GM18508 (cell line): ENCODE data around the gene ZNF302.
"Not testable (repeated sequence)": the region's sequence is repeated elsewhere in the genome, so short reads cannot be mapped to it uniquely, and the experiment has no call there.

Source experiments
- ATAC-seq: cut with Tn5 transposase; IDR thresholded peaks from one replicate; pipeline ENCODE4 v1.9.1; 2021; ENCODE audit warnings: moderate number of reproducible peaks; ENCODE audit not compliant: insufficient read depth, unreplicated experiment

The ZNF302 gene

DNA sequence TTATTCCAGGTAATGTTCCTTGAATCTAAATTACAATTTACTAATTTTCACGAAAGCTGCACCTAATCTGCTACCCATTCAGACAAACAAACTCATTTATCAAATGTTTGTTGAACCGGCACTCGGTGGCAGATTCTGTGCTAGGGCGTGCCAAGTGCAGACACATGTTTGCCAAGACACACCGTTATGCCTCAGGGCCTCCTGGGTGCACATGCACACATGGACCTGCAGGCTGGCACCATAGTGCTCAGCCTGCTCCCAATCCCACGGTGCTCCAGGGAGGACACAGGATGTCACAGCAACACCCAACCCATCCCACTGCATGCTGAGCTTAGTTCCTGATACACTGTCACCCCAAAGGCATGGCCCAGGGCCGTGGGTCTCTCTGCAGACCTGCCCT lies 8.2 kb upstream of the ZNF302 start:
- ATAC-seq, result no peak

DNA sequence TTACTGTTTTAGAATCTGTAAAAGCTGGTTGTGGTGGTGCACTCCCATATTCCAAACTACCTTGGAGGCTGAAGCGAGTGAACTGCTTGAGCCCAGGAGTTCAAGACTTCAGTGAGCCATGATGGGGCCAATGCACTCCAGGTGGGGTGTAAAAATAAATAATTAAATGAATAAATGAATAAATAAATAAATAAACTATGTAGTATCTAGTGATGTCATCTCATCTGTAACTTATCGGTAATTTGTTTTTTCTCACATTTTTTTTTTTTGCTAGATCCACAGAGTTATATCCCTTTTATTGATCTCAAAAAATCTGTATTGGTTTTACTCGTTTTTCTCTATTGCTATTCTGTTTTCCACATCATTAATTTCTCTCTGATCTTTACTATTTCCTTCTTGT lies 5.5 kb upstream of the ZNF302 start:
- no peak for ATAC-seq

DNA sequence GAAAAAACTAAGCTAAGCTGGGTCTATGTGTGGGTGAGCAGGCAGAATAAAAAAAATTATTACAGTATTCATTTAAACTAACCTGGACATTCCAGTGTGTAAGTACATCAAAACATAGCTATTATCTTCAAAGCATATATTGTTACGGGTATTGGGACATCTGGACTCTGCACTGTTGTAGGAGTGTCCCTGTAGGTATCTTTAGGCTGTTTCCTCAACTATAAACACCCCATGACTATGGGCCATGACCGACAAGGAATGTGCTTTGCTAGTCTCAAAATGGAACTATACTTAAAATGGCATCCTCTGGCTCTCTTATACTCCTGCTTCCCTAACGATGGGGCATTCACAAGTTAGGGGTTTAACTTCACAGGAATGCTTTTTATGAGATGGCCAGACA lies 3.9 kb upstream of the ZNF302 start:
- no peak for ATAC-seq

DNA sequence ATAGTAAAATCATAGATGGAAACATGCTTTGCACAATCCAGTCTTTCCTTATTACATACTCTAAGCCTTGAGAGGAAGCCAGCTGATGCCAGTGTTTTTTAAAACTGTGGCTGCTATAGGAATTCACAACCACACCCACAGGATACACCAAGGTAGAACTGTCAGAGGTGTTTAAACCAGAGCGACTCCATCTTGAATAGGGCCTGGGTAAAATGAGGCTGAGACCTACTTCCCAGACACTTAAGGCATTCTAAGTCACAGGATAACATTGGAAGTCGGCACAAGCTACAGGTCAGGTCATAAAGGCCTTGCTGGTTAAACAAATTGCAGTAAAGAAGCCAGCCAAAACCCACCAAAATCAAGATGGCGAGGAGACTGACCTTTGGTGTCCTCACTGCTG lies 2.2 kb upstream of the ZNF302 start:
- ATAC-seq, result no peak

DNA sequence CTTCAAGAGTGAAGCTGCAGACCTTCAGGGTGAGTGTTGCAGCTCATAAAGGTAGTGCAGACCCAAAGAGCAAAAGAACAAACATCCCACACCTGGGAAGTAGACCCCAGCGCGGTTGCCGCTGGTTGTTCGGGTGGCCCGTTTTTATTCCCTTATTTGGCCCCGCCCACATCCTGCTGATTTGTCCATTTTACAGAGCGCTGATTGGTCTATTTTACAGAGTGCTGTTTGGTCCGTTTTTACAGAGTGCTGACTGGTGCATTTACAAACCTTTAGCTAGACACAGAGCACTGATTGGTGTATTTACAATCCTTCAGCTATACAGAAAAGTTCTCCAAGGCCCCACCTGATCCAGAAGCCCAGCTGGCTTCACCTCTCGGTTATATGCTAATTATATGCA lies 1.6 kb upstream of the ZNF302 start:
- no peak for ATAC-seq

DNA sequence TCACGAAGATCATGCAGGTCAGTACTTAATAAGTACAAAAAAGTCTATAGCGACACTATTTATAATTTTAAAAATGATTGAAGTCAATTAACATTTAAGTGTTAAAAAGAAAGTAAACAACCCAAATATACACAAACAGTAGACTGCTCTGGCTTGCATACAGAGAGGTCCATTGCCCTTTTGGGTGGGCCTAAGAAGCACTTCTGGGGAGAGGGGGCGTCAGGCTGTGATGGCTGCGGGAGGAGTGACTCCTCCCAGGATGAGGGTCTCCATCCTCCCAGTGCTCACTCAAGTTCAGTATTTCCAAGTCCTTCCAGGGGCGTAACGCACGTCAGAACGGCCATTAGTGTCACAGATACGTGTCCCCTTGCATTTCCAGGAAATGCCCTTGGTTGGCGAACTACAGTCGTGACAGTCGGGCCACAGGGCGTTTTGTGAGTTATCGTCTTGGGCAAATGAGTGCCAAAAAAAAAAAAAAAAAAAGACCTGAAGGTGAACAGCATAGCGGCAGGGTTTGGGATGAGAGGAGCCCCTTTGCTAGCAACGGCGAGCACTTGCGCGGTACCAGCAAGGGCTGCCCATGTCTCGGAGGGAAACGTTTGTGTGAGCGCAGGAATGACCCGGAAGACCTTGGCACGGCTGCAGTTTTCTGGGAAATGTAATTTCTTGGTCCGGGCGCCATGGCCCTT lies 637 bp upstream of the ZNF302 start, which contains the start of gene SCGB2B2:
Gene SCGB2B2, minus strand, starts transcription at position 463 of the 689 bp plus-strand sequence. CDS start 82,596 bp downstream, outside the sequence.
- ATAC-seq, result peak; percentile 23

DNA sequence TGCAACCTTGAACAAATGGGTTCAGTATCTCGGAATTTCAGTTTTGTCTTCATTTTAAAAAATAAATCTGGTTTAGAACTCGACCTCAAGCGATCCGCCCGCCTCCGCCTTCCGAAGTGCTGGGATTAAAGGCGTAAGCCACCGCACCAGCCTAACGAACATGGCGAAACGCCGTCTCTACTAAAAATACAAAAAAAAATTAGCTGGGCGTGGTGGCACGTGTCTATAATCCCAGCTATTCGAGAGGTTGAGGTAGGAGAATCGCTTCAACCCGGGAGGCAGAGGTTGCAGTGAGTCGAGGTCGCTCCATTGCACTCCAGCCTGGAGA lies 571 bp downstream of the ZNF302 start:
- no peak for ATAC-seq

DNA sequence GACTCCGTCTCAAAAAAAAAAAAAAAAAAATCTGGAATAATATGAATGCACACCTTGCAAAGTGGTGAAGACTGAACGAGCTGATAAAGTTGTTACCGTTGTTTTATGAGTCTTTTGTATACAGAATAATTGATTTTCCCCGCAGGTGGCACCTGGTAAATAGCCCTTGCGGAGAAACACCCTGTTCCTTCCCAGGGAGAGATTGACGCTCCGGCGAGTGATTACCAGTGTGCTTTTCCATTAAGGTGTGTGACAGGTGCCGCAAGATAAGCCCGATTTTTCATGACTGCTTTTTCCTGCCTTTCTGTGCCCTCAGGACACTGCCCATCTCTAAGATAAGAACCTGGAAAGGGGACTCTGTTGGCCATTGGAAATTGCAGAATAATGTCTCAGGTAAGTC lies 943 bp downstream of the ZNF302 start:
- no peak for ATAC-seq

DNA sequence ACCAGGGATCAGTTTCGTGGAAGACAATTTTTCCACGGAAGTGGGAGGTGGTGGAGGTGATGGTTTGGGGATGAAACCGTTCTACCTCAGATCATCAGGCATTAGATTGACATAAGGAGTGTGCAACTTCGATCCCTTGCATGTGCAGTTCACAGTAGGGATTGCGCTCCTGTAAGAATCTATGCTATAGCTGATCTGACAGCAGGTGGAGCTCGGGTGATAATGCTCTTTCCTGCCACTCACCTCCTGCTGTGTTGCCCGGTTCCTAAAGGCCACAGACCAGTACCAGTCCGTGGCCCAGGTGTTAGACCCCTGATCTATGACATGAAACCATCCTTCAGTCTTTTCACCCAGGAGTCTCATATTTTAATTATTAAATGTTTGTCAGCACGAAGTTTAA lies 4.0 kb downstream of the ZNF302 start:
- ATAC-seq, result no peak

DNA sequence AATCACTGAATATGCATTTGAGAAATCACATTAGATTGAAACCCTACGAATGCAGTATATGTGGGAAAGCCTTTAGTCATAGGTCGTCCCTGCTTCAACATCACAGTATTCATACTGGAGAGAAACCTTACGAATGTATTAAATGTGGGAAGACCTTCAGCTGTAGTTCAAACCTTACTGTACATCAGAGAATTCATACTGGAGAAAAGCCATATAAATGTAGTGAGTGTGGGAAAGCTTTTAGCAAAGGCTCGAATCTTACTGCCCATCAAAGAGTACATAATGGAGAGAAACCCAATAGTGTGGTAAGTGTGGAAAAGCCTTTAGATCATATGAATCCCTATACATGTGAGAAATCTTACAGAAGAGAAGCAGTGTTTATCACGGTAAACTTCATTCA lies 7.8 kb downstream of the ZNF302 start:
- not testable (repeated sequence) for ATAC-seq

DNA sequence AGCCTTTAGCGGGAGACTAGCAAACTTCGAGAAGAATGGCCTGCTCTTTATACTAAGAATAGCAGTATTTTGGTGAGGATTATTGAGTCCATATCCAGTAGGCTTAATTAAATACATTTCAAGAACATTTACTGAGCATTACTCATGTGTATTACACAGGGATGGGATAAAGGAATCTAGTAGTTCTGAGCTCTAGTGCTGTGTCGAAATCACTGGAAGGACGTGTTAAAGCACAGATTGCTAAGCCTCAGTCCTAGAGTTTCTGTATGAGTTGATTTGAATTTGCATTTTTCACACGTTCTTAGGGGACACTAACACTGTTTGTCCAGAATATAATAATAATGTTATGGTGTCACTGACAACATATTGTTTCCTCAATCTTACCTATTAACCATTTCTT lies 9.0 kb downstream of the ZNF302 start:
- no peak for ATAC-seq

DNA sequence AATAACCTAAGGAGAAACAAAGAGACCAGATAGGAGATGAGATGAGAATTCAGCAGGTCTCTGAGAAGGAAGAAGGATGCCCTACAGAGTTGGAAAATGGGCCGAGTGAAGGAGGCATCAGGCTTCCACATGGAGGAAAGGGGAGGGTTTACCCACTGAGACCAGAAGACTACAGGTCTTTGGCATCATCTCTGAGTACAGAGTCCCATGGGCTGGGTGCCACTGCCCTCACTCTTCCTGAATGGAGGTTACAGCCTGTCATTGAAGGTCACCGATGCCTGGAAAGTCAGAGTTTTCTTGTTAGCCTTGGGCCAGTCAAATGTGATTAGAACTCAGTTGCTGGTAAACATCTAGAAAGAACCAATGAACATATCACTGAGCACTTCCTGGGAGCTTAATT lies 9.9 kb downstream of the ZNF302 start:
- ATAC-seq, result no peak

DNA sequence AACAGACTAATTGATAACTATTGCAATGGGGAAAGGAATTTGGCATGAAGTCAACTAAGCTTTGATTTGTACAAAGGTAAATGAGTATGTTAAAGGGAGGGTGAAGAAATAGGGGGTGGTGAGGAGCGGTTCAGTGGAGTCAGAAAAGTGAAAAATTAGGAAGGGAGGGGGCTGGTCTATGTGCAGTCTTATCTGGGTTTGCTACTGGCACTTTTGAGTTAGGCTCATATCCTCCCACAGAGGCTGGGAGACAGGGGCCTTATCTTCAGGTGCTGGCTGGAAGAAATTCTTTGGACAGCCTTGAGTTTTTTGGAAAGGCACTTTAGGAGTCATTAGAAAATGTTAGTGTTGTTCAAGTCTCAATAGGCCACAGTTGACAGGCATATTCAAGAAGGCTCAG lies 11.1 kb downstream of the ZNF302 start:
- no peak for ATAC-seq

DNA sequence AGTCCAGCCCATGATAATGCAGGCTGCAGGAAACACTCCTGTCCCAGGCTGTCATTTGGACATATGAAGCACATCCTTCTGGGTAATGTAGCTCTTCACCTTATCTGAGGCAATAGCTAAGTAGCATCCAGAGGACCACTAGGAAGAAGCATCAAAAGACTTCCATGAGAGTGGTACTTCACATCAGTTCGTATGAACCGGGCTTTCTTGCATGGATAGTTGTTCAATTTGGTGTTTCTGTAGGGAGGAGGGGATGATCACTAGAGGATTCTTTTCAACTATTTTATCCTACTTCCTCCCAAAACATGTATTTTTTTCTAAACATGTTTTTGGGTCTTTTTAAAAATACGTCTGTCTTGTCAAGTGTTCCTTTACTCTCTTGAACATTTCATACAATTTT lies 12.9 kb downstream of the ZNF302 start:
- ATAC-seq, result no peak

DNA sequence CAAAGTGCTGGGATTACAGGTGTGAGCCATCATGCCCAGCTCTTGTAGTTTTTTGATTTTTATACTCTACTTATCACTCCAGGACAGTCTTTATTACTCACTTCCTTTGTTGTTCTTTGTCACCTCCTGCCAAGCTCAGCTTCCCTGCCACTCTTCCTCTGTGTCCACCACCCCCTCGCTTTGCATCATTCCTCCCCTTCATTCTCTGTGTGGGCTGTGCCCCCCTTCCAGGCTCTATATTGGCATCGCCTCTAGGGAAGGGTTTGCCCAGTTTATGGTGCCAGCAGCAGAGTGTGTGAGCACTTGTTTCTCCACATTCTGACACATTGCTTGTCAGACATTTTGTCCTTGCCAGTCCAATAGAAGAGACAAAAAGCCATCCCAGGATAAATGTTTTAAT lies 15.1 kb downstream of the ZNF302 start:
- no peak for ATAC-seq

DNA sequence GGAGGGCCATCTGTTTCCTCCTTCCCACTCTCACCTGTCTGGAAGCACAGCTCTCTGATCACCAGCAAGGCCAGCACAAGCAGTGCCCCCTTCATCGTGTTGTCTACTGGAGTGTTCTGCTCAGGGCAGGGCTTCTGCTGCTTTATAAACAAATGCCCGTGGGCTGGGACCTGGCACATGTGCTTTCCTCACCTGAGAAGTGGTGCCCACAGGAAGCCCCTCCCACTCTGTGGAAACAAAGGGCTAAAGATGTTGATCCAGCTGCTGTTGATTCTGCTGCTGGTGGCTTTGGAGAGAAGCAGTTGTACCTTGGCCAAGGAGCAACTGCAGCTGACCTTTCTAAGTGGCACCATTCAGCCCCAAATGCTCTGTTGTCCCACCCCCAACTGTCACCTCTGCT lies 30.2 kb downstream of the ZNF302 start:
- no peak for ATAC-seq

DNA sequence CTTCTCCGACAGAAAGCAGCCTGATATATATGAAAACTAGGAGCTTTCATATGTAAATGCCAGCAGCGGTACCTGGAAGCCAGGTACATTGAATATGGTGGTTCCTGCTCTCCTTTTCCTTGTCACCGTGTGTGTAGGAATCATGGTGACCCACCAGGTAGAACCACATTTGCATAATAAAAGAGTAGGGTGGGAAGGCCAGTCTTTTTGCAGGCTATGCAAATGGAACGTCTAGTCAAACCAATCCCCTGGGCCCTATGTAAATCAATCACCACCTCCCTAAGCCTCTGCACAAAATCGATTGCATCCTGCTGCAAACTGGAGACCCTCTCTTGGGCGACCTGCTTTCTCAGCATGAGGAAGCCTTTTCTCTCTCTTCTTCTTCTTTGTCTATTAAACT lies 34.4 kb downstream of the ZNF302 start:
- ATAC-seq, result no peak

DNA sequence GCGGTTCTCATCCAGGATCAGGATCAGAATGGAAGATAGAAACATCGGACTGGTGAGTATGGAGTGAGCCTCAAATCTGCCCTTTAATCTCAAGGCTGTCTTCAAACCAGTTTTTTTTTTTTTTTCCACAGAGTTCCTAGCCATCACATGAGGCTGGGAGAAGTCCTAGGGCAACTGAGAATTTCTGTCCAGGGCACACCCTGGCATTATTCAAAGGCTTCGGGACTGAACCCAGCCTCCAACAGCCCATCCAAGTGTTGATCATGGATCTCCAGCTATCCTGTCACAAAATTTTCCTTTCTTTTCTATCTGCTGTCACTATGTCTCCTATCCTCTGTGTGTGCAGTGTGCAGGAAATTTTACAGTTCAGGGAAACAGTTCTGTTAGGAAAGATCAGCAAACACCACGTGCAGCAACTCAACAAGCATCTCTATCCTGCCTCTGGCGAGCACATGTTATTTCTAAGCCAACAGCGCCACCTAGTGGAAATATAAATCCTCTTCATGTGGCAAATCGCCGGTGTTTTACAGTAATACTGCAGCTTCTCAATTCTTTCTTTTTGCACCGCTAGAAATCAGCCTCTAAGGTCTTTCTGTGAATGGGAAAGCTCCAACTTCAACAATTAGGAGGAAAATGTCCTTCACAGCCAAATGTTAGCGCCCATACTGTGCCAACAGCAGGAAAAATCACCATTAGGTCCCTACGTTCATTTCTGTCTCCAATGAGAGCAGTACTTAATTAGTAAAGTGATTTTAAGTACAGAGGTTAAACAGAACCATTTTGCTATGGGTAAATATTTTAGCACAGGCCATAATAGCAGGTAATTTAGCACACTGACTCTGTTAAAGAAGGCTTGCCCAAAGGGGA lies 35.1 kb downstream of the ZNF302 start:
- ATAC-seq, result no peak

DNA sequence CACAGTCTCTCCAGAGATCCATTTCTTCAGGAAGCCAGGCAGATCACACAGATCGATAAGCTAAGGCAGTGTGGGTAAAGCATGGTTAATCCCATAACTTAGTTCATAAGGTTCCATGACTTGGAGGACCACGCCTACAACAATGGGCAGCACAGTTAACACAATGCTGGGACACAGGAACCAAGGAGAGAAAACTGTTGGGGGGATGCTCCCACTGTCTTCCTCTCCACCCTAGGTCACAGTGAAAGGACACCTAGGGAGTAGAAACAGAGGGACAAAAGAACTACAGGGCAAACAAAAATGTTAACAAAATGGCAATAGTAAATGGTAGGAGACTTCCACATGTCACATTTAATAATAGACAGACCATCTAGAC lies 35.8 kb downstream of the ZNF302 start:
- ATAC-seq, result no peak

DNA sequence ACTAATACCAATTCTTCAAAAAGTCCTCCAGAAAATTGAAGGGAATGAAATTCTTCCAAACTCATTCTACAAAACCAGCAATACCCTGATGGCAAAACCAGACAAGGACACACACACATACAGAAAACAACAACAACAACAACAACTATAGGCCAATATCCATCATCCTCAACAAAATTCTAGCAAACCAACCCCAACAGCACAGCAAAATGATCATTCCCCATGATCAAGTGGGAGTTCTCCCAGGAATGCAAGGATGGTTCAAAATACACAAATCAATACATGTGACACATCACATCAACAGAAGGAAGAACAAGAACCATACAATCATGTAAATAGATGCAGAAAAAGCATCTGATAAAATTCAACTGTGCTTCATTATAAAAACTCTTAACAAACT lies 37.9 kb downstream of the ZNF302 start:
- ATAC-seq, result no peak

DNA sequence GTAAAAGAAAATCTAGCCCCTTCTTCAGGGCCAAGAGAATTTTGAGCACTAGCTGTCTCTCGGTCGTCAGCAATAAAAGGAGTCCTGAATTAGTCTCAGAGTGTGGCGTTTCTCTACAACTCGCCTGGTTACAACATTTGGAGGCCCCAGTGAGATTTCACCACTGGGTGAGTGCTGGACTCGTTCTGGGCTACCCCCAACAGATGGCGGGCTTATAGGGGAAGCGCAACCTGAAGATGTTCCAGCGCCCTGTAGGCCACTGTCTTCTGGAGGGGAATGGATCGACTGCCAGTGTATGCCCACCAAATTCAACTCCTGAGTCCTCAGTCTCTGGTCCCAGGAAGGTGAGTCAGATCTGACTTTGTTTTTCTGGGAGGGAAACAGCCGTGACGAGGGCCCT lies 44.9 kb downstream of the ZNF302 start:
- ATAC-seq, result no peak

DNA sequence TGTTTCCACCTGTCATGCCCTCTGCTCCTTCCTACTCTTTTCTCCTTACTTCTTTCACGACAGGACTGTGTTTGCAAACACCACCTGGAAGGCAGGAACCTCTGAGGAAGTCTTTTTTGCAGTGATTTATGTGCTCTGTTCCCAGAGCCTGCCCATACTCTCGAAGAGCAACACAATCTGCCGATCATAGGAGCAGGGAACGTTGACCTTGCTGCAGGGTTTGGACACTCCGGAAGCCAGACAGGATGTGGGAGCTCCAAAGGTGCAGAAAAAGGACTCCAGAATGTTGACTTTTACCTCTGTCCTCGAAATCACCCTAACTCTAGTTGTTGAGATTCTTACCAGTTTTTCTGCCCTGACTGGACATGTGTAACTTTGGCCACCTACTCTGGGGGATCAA lies 47.9 kb downstream of the ZNF302 start:
- ATAC-seq, result no peak
